ENCODE data around the gene HMGXB3. TPM values are rescaled to one million over a fixed set of nuclear protein-coding genes. Genes with fewer than 3 reads are reported as not detected.

HMGXB3 gene
- total RNA-seq, 4 donors from 2014 or later: 19.7 to 27.0 (median 23.9) TPM

GRCh38 chr5:150034662-150035061 lies 34.1 kb downstream of the HMGXB3 start:
- in situ Hi-C loops (cut with MboI; ENCODE audit: low sequenced_read_pairs in 4 of 4): loop anchor here in 1 of 4 donors (25.0 kb wide), 1 partner anchor 178 kb away; no protein-coding TSS in a partner anchor
- intact Hi-C loops (cut with DNase I; ENCODE audit: low total_unique reads): no loop called here
- DNase-seq (no peak), ATAC-seq (peak in 1 of 2 donors; percentile 19)
- Histone ChIP-seq H3K4me3 (no peak overlapping the region), H3K36me3 (peaks cover 0 to 72% of the 10 kb centered on the region in 2 donors), H3K4me1 (peaks cover 20 to 27% of the 10 kb centered on the region in 2 donors), H3K27me3 (no peaks in the 10 kb centered on the region), H3K27ac (no peak overlapping the region), H3K9me3 (no peaks in the 10 kb centered on the region)
- no peak for TF ChIP-seq POLR2A (IDR thresholded peaks at IDR 0.05)

GRCh38 chr5:150035139-150035895 lies 34.8 kb downstream of the HMGXB3 start:
- H3K36me3 ChIP-seq: peaks cover 0 to 72% of the 10 kb centered on the region in 2 donors

GRCh38 chr5:150036513-150036912 lies 36.0 kb downstream of the HMGXB3 start:
- peak overlapping the region; percentile 50 to 74 (median 63) for H3K27ac ChIP-seq
- no peak overlapping the region for H3K4me3 ChIP-seq
- peaks cover 0 to 74% of the 10 kb centered on the region in 2 donors for H3K36me3 ChIP-seq
- no peaks in the 10 kb centered on the region for H3K27me3 ChIP-seq
- H3K9me3 ChIP-seq: no peaks in the 10 kb centered on the region
- in situ Hi-C loops (cut with MboI; ENCODE audit: low sequenced_read_pairs in 4 of 4): loop anchor here in 1 of 4 donors (25.0 kb wide), 1 partner anchor 176 kb away; no protein-coding TSS in a partner anchor
- TF ChIP-seq CTCF (IDR thresholded peaks at IDR 0.05 in 4 of 5, conservative IDR thresholded peaks at IDR 0.05 in 1 of 5) (no peak), POLR2A (IDR thresholded peaks at IDR 0.05) (no peak)
- peak; percentile 97 to 100 for ATAC-seq
- intact Hi-C loops (cut with DNase I; ENCODE audit: low total_unique reads): no loop called here
- peaks cover 15 to 19% of the 10 kb centered on the region in 2 donors for H3K4me1 ChIP-seq
- DNase-seq: peak; percentile 54 to 84

More at GRCh38 chr5:150035139-150035895, 34.8 kb downstream of the HMGXB3 start:
- in situ Hi-C loops (cut with MboI; ENCODE audit: low sequenced_read_pairs in 4 of 4) (loop anchor here in 1 of 4 donors (25.0 kb wide), 1 partner anchor 177 kb away; no protein-coding TSS in a partner anchor), intact Hi-C loops (cut with DNase I; ENCODE audit: low total_unique reads) (no loop called here)
- TF ChIP-seq POLR2A (IDR thresholded peaks at IDR 0.05) (no peak), CTCF (IDR thresholded peaks at IDR 0.05 in 4 of 5, conservative IDR thresholded peaks at IDR 0.05 in 1 of 5) (no peak)
- Histone ChIP-seq H3K4me1 (peaks cover 17 to 23% of the 10 kb centered on the region in 2 donors), H3K9me3 (no peaks in the 10 kb centered on the region), H3K4me3 (no peak overlapping the region), H3K27me3 (no peaks in the 10 kb centered on the region), H3K27ac (peak overlapping the region in 1 of 4 donors; percentile 4)
- ATAC-seq (no peak), DNase-seq (no peak)

GRCh38 chr5:150038547-150038946 lies 38.0 kb downstream of the HMGXB3 start:
- DNase-seq: no peak
- in situ Hi-C loops (cut with MboI; ENCODE audit: low sequenced_read_pairs in 4 of 4) (loop anchor here in 1 of 4 donors (25.0 kb wide), 1 partner anchor 174 kb away; no protein-coding TSS in a partner anchor), intact Hi-C loops (cut with DNase I; ENCODE audit: low total_unique reads) (no loop called here)
- no peak overlapping the region for H3K4me3 ChIP-seq
- H3K9me3 ChIP-seq: no peaks in the 10 kb centered on the region
- H3K4me1 ChIP-seq: peaks cover 35 to 39% of the 10 kb centered on the region in 2 donors
- H3K27ac ChIP-seq: no peak overlapping the region
- no peaks in the 10 kb centered on the region for H3K27me3 ChIP-seq
- no peak for ATAC-seq
- TF ChIP-seq POLR2A (IDR thresholded peaks at IDR 0.05) (no peak), CTCF (IDR thresholded peaks at IDR 0.05 in 4 of 5, conservative IDR thresholded peaks at IDR 0.05 in 1 of 5) (no peak)
- H3K36me3 ChIP-seq: peaks cover 0 to 75% of the 10 kb centered on the region in 2 donors

GRCh38 chr5:150042459-150042858 lies 41.9 kb downstream of the HMGXB3 start:
- Histone ChIP-seq H3K9me3 (no peaks in the 10 kb centered on the region), H3K4me1 (peaks cover 35 to 36% of the 10 kb centered on the region in 2 donors), H3K4me3 (no peak overlapping the region), H3K36me3 (peaks cover 0 to 91% of the 10 kb centered on the region in 2 donors), H3K27ac (peak overlapping the region; percentile 43 to 57 (median 53)), H3K27me3 (no peaks in the 10 kb centered on the region)
- intact Hi-C loops (cut with DNase I; ENCODE audit: low total_unique reads): no loop called here
- ATAC-seq: peak; percentile 72 to 84
- no peak for DNase-seq
- in situ Hi-C loops (cut with MboI; ENCODE audit: low sequenced_read_pairs in 4 of 4): loop anchor here in 1 of 4 donors (25.0 kb wide), 1 partner anchor 170 kb away; no protein-coding TSS in a partner anchor
- TF ChIP-seq POLR2A (IDR thresholded peaks at IDR 0.05): no peak
- TF ChIP-seq CTCF (IDR thresholded peaks at IDR 0.05 in 4 of 5, conservative IDR thresholded peaks at IDR 0.05 in 1 of 5): no peak
